NB4 (cell line): ENCODE data around the gene MXRA7.
A peak's percentile ranks its signal among the peaks of the same experiment; 100 is the strongest.

Source experiments
- DNase-seq: peaks from one replicate; pipeline ENCODE4 v3.0.0; 2010; ENCODE audit warnings: low read depth
- H3K4me3 ChIP-seq: one replicate; pipeline ENCODE4 v1.5.1; 2011; ENCODE audit warnings: mild to moderate bottlenecking, low read depth, low read length, moderate library complexity
- CTCF ChIP-seq: IDR thresholded peaks from one replicate; pipeline ENCODE4 v1.5.1; 2012; ENCODE audit warnings: low read depth, low read length
- MAX ChIP-seq: IDR thresholded peaks from 2 replicates; pipeline ENCODE4 v1.6.1; 2011; ENCODE audit warnings: low read depth, low read length
- MYC ChIP-seq: IDR thresholded peaks from 2 replicates; pipeline ENCODE4 v1.6.1; 2011; ENCODE audit warnings: low read depth, low read length
- POLR2A ChIP-seq: IDR thresholded peaks from 2 replicates; pipeline ENCODE4 v1.6.1; 2011; ENCODE audit warnings: mild to moderate bottlenecking; ENCODE audit not compliant: insufficient read length; ENCODE audit errors: extremely low read depth

MXRA7 gene

GRCh38 chr17:76736349-76737081, 25.8 kb upstream of the MXRA7 start:
- peak; percentile 65 for DNase-seq
- H3K4me3 ChIP-seq, result peak overlapping the region; percentile 100
- TF ChIP-seq MYC, result peak; percentile 50; the same call in 1 of the 2 replicates
- TF ChIP-seq CTCF, result no peak
- peak; percentile 29 for TF ChIP-seq POLR2A
- peak; percentile 86 for TF ChIP-seq MAX

- H3K4me3 ChIP-seq, result peak overlapping the region; percentile 100
- no peak for TF ChIP-seq MAX
- no peak for TF ChIP-seq MYC
- no peak for TF ChIP-seq POLR2A
- TF ChIP-seq CTCF, result no peak
- DNase-seq, result peak; percentile 22
Measured at GRCh38 chr17:76735586-76736348, 25.0 kb upstream of the MXRA7 start.

GRCh38 chr17:76735006-76735405, 24.2 kb upstream of the MXRA7 start:
- TF ChIP-seq MYC (peak; percentile 74), MAX (peak; percentile 71), POLR2A (no peak), CTCF (no peak)
- peak; percentile 66 for DNase-seq
- H3K4me3 ChIP-seq, result peak overlapping the region; percentile 100

GRCh38 chr17:76734080-76734840, 23.5 kb upstream of the MXRA7 start:
- DNase-seq, result peak; percentile 74
- TF ChIP-seq POLR2A, result peak; percentile 24
- peak; percentile 62 for TF ChIP-seq MAX
- no peak for TF ChIP-seq CTCF
- 0 out of 2 replicates have a peak, but pooled peaks have one; percentile 34 for TF ChIP-seq MYC
- H3K4me3 ChIP-seq, result peak overlapping the region; percentile 100

- peak overlapping the region; percentile 100 for H3K4me3 ChIP-seq
- TF ChIP-seq MAX, result no peak
- TF ChIP-seq CTCF, result no peak
- no peak for TF ChIP-seq MYC
- no peak for TF ChIP-seq POLR2A
- peak; percentile 11 for DNase-seq
Measured at GRCh38 chr17:76733618-76733957, 22.8 kb upstream of the MXRA7 start.
